HepG2 (cell line): ENCODE data around the gene PRDM10. TPM values are rescaled to one million over a fixed set of nuclear protein-coding genes. Genes with fewer than 3 reads are reported as not detected.

Source experiments
- HNRNPLL ChIP-seq: fragments of 200-400 bp; formaldehyde crosslinking; IDR thresholded peaks from 2 replicates; pipeline ENCODE4 v1.6.1; 2017; ENCODE audit warnings: mild to moderate bottlenecking, low read depth, low read length; ENCODE audit not compliant: poor library complexity, severe bottlenecking
- KDM6A ChIP-seq: IDR thresholded peaks from 2 replicates; pipeline ENCODE4 v1.6.1; 2016; ENCODE audit warnings: low read depth
- LCORL ChIP-seq, 2 experiments: fragments of 450-650 bp in 1 of 2; sonication (generic) in 1 of 2; formaldehyde crosslinking in 1 of 2; IDR thresholded peaks; 2 replicates each; pipeline versions ENCODE4 v1.5.0 to v1.6.1; 2017 to 2020; ENCODE audit warnings: antibody characterized with exemption in 1 of 2, missing genetic modification reagents in 1 of 2
- NFRKB ChIP-seq: fragments of 450-650 bp; IDR thresholded peaks from 2 replicates; pipeline ENCODE4 v1.6.1; 2017
- RXRA ChIP-seq: sonication (generic); formaldehyde crosslinking; IDR thresholded peaks from 2 replicates; pipeline ENCODE4 v1.5.1; 2020; ENCODE audit warnings: missing genetic modification reagents
- SALL1 ChIP-seq: sonication (generic); formaldehyde crosslinking; IDR thresholded peaks from 2 replicates; pipeline ENCODE4 v1.8.0; 2022; ENCODE audit warnings: mild to moderate bottlenecking, missing genetic modification reagents
- SMAD1 ChIP-seq: sonication (generic); formaldehyde crosslinking; IDR thresholded peaks from 2 replicates; pipeline ENCODE4 v1.4.0; 2020; ENCODE audit warnings: missing genetic modification reagents, low read depth, mild to moderate bottlenecking, borderline replicate concordance
- SMYD3 ChIP-seq: sonication (generic); formaldehyde crosslinking; IDR thresholded peaks from 2 replicates; pipeline ENCODE4 v1.8.1; 2023; ENCODE audit warnings: mild to moderate bottlenecking, missing genetic modification reagents
- SRSF9 ChIP-seq: fragments of 200-400 bp; formaldehyde crosslinking; IDR thresholded peaks from 2 replicates; pipeline ENCODE4 v1.6.1; 2018; ENCODE audit warnings: borderline replicate concordance, mild to moderate bottlenecking, low read depth, low read length; ENCODE audit not compliant: insufficient read depth, poor library complexity, severe bottlenecking
- TP53 ChIP-seq: sonication (generic); formaldehyde crosslinking; conservative IDR thresholded peaks from 2 replicates; pipeline ENCODE4 v1.4.0; 2020; ENCODE audit warnings: missing genetic modification reagents
- XRCC5 ChIP-seq: fragments of 200-400 bp; formaldehyde crosslinking; optimal IDR thresholded peaks from 2 replicates; pipeline ENCODE3; 2017; ENCODE audit warnings: mild to moderate bottlenecking, low read length
- ZNF274 ChIP-seq: sonication (generic); formaldehyde crosslinking; IDR thresholded peaks from 2 replicates; pipeline ENCODE4 v1.5.1; 2020; ENCODE audit warnings: mild to moderate bottlenecking, missing genetic modification reagents
- ZNF30 ChIP-seq: sonication (generic); formaldehyde crosslinking; IDR thresholded peaks from 2 replicates; pipeline ENCODE4 v1.5.0; 2020; ENCODE audit warnings: mild to moderate bottlenecking, missing genetic modification reagents
- ZNF766 ChIP-seq: sonication (generic); formaldehyde crosslinking; IDR thresholded peaks from 2 replicates; pipeline ENCODE4 v1.5.0; 2020; ENCODE audit warnings: missing genetic modification reagents, borderline replicate concordance
- ZNF776 ChIP-seq: sonication (generic); formaldehyde crosslinking; IDR thresholded peaks from 2 replicates; pipeline ENCODE4 v1.4.0; 2020; ENCODE audit warnings: mild to moderate bottlenecking, missing genetic modification reagents
- polyA plus RNA-seq, 8 experiments: library from polyadenylated mRNA; depleted of rRNA in 3 of 8; stranded (reverse) in 7 of 8; unstranded in 1 of 8; fragments of >200 nt; fragmentation: Illumina TruSeq in 4 of 8; extraction: Trizol in 4 of 8; gene quantifications; 2 replicates each; pipeline versions ENCODE4 v1.2.1 to v1.2.3, GENCODE V29; 2011 to 2016; ENCODE audit warnings: low read depth in 4 of 8, missing spikeins in 1 of 8, mixed read lengths in 1 of 8; ENCODE audit not compliant: insufficient read depth in 1 of 8
- total RNA-seq, 5 experiments: library from RNA; depleted of rRNA; stranded (reverse); fragments of >200 nt; fragmentation: Illumina TruSeq; extraction: Trizol; gene quantifications; 2 replicates each; pipeline ENCODE4 v1.2.3, GENCODE V29; 2016; ENCODE audit warnings: low read depth in 1 of 5
- TF ChIP-seq, protein P1 (sequence below): sonication (generic); formaldehyde crosslinking; IDR thresholded peaks from 2 replicates; pipeline ENCODE4 v1.4.0; 2020; ENCODE audit warnings: missing genetic modification reagents
- TF ChIP-seq, protein P2 (sequence below): sonication (generic); formaldehyde crosslinking; IDR thresholded peaks from 2 replicates; pipeline ENCODE4 v1.4.0; 2020; ENCODE audit warnings: mild to moderate bottlenecking, missing genetic modification reagents, borderline replicate concordance
- TF ChIP-seq, protein P3 (sequence below): sonication (generic); formaldehyde crosslinking; IDR thresholded peaks from 2 replicates; pipeline ENCODE4 v1.4.0; 2020; ENCODE audit warnings: missing genetic modification reagents

The PRDM10 gene
- total and polyA plus RNA-seq, 2 of the 13 experiments (the other 11 are each of a cell fraction or from before 2014, with no cell fraction given), result 5.7 to 5.8 TPM

DNA sequence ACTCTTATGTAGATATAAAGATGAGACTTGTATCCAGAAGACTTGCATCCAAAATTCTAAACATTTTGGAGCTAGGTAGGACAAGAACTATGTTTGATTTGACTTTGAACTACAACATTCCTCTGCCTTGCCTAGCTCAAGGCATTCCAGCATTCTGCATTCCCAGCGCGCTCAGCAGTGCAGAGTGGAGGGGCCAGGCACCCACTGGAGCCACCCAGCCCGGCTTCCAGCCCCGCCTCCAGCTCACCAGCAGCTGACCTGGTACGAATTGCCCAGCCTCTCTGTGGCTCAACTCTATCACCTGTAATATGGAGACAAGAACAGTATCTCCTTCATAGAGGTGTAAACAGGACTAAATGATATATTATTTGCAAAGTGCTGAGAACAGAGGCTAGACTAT, 28.8 kb downstream of the PRDM10 start (continued):
- no peak for TF ChIP-seq SMAD1 (CRISPR knock-in tag)
- TF ChIP-seq ZNF766, result no peak
- no peak for TF ChIP-seq HNRNPLL
- no peak; the same call in 1 of the 2 replicates for TF ChIP-seq LCORL (IDR thresholded peaks at IDR 0.05)
- peak; percentile 75; the same call in 1 of the 2 replicates for TF ChIP-seq LCORL (CRISPR knock-in tag; IDR thresholded peaks at IDR 0.05)
- no peak for TF ChIP-seq SRSF9
- TF ChIP-seq RXRA (CRISPR knock-in tag), result no peak
- peak; percentile 61 for TF ChIP-seq XRCC5
- TF ChIP-seq, protein P1, sequence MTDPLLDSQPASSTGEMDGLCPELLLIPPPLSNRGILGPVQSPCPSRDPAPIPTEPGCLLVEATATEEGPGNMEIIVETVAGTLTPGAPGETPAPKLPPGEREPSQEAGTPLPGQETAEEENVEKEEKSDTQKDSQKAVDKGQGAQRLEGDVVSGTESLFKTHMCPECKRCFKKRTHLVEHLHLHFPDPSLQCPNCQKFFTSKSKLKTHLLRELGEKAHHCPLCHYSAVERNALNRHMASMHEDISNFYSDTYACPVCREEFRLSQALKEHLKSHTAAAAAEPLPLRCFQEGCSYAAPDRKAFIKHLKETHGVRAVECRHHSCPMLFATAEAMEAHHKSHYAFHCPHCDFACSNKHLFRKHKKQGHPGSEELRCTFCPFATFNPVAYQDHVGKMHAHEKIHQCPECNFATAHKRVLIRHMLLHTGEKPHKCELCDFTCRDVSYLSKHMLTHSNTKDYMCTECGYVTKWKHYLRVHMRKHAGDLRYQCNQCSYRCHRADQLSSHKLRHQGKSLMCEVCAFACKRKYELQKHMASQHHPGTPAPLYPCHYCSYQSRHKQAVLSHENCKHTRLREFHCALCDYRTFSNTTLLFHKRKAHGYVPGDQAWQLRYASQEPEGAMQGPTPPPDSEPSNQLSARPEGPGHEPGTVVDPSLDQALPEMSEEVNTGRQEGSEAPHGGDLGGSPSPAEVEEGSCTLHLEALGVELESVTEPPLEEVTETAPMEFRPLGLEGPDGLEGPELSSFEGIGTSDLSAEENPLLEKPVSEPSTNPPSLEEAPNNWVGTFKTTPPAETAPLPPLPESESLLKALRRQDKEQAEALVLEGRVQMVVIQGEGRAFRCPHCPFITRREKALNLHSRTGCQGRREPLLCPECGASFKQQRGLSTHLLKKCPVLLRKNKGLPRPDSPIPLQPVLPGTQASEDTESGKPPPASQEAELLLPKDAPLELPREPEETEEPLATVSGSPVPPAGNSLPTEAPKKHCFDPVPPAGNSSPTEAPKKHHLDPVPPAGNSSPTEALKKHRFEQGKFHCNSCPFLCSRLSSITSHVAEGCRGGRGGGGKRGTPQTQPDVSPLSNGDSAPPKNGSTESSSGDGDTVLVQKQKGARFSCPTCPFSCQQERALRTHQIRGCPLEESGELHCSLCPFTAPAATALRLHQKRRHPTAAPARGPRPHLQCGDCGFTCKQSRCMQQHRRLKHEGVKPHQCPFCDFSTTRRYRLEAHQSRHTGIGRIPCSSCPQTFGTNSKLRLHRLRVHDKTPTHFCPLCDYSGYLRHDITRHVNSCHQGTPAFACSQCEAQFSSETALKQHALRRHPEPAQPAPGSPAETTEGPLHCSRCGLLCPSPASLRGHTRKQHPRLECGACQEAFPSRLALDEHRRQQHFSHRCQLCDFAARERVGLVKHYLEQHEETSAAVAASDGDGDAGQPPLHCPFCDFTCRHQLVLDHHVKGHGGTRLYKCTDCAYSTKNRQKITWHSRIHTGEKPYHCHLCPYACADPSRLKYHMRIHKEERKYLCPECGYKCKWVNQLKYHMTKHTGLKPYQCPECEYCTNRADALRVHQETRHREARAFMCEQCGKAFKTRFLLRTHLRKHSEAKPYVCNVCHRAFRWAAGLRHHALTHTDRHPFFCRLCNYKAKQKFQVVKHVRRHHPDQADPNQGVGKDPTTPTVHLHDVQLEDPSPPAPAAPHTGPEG (CRISPR knock-in tag), result no peak
- TF ChIP-seq, protein P2, sequence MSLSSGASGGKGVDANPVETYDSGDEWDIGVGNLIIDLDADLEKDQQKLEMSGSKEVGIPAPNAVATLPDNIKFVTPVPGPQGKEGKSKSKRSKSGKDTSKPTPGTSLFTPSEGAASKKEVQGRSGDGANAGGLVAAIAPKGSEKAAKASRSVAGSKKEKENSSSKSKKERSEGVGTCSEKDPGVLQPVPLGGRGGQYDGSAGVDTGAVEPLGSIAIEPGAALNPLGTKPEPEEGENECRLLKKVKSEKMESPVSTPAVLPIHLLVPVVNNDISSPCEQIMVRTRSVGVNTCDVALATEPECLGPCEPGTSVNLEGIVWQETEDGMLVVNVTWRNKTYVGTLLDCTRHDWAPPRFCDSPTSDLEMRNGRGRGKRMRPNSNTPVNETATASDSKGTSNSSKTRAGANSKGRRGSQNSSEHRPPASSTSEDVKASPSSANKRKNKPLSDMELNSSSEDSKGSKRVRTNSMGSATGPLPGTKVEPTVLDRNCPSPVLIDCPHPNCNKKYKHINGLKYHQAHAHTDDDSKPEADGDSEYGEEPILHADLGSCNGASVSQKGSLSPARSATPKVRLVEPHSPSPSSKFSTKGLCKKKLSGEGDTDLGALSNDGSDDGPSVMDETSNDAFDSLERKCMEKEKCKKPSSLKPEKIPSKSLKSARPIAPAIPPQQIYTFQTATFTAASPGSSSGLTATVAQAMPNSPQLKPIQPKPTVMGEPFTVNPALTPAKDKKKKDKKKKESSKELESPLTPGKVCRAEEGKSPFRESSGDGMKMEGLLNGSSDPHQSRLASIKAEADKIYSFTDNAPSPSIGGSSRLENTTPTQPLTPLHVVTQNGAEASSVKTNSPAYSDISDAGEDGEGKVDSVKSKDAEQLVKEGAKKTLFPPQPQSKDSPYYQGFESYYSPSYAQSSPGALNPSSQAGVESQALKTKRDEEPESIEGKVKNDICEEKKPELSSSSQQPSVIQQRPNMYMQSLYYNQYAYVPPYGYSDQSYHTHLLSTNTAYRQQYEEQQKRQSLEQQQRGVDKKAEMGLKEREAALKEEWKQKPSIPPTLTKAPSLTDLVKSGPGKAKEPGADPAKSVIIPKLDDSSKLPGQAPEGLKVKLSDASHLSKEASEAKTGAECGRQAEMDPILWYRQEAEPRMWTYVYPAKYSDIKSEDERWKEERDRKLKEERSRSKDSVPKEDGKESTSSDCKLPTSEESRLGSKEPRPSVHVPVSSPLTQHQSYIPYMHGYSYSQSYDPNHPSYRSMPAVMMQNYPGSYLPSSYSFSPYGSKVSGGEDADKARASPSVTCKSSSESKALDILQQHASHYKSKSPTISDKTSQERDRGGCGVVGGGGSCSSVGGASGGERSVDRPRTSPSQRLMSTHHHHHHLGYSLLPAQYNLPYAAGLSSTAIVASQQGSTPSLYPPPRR, result peak; percentile 25; the same call in 1 of the 2 replicates
- no peak for TF ChIP-seq ZNF776 (CRISPR knock-in tag)
- no peak for TF ChIP-seq TP53
- TF ChIP-seq SALL1 (CRISPR knock-in tag), result peak; percentile 71
- 0 out of 2 replicates have a peak, but pooled peaks have one; percentile 30 for TF ChIP-seq SMYD3
- TF ChIP-seq, protein P3, sequence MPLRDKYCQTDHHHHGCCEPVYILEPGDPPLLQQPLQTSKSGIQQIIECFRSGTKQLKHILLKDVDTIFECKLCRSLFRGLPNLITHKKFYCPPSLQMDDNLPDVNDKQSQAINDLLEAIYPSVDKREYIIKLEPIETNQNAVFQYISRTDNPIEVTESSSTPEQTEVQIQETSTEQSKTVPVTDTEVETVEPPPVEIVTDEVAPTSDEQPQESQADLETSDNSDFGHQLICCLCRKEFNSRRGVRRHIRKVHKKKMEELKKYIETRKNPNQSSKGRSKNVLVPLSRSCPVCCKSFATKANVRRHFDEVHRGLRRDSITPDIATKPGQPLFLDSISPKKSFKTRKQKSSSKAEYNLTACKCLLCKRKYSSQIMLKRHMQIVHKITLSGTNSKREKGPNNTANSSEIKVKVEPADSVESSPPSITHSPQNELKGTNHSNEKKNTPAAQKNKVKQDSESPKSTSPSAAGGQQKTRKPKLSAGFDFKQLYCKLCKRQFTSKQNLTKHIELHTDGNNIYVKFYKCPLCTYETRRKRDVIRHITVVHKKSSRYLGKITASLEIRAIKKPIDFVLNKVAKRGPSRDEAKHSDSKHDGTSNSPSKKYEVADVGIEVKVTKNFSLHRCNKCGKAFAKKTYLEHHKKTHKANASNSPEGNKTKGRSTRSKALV, result peak; percentile 56; the same call in 1 of the 2 replicates
- TF ChIP-seq ZNF274 (CRISPR knock-in tag), result no peak
- no peak for TF ChIP-seq ZNF30
- no peak for TF ChIP-seq NFRKB
- no peak for TF ChIP-seq KDM6A (CRISPR knock-in tag)
